ENCODE data around the gene ZMPSTE24.

The ZMPSTE24 gene

DNA sequence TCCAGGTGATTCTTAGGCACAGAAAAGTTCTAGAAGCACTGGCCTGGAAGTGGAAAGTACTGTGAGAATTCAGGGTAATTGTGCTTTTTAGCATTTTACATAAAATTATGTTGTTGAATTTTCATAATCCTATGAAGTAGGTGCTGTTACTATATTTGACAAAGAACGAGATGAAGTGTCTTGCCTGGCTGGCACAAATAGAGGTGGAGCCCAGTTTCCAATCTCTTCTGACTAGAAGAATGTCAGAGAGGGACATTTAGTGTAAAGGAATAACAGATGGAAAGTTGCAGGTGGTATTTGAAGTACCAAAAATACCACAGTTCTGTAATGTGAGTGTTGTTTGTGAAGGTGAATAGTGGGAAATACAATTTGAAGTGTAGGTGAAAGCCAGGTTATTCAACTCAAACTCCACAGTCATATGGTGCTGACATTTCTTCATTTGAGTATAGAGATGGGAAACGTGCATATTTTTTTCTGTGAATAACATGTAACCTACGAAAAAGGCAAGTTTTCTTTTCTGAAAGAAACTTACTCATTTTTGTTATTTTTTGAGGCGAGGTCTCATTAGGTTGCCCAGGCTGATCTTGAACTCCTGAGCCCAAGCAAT lies 13.8 kb upstream of the ZMPSTE24 start:
- Histone ChIP-seq H3K18ac (ENCODE audit: low read length) (no peak overlapping the region), H3K14ac (ENCODE audit: low read length) (no peak overlapping the region), H3K79me1 (ENCODE audit: low read depth, low read length) (no peaks in the 10 kb centered on the region), H3K4me1 (ENCODE audit: control insufficient read depth in 2 of 2, insufficient read depth in 1 of 2, low read depth in 1 of 2, low read length in 2 of 2) (no peaks in the 10 kb centered on the region), H2BK15ac (ENCODE audit: low read length) (no peak overlapping the region), H3K9ac (ENCODE audit: low read depth, low read length, poor library complexity) (no peak overlapping the region), H3K27ac (replicated peaks; ENCODE audit: low read length) (no peak overlapping the region), H3K9me3 (replicated peaks in 1 of 2; ENCODE audit: control insufficient read depth in 2 of 2, insufficient read depth in 1 of 2, low read depth in 1 of 2, low read length in 2 of 2) (no peaks in the 10 kb centered on the region), H3K4me3 (ENCODE audit: low read length in 2 of 2) (no peak overlapping the region), H2AFZ (ENCODE audit: low read length) (no peak overlapping the region), H2BK120ac (ENCODE audit: low read depth, low read length) (no peak overlapping the region), H3K36me3 (replicated peaks in 1 of 2; ENCODE audit: control insufficient read depth in 2 of 2, insufficient read depth in 2 of 2, low read length in 2 of 2) (peaks cover 3 to 14% of the 10 kb centered on the region in 2 donors), H2AK5ac (ENCODE audit: low read depth, low read length) (no peak overlapping the region), H4K8ac (ENCODE audit: low read depth, low read length) (no peak overlapping the region), H2BK5ac (ENCODE audit: low read length) (no peak overlapping the region), H3K4ac (ENCODE audit: low read length) (no peak overlapping the region), H4K91ac (ENCODE audit: low read depth, low read length, poor library complexity) (no peak overlapping the region), H2BK12ac (ENCODE audit: low read length) (no peak overlapping the region), H3K27me3 (ENCODE audit: control insufficient read depth in 3 of 3, insufficient read depth in 3 of 3, low read depth in 1 of 3, low read length in 3 of 3) (no peaks in the 10 kb centered on the region), H3K4me2 (ENCODE audit: insufficient read depth, low read length, poor library complexity, severe bottlenecking) (no peak overlapping the region), H3K23ac (ENCODE audit: low read depth, low read length, poor library complexity) (no peak overlapping the region)
- DNase-seq (ENCODE audit: low spot score): no peak
- WGBS, 2 donors (ENCODE audit: extremely low coverage in 2 of 2, insufficient read length in 2 of 2, insufficient replicate concordance in 1 of 2): no CpG with 5 or more reads among the region's 4 CpGs

DNA sequence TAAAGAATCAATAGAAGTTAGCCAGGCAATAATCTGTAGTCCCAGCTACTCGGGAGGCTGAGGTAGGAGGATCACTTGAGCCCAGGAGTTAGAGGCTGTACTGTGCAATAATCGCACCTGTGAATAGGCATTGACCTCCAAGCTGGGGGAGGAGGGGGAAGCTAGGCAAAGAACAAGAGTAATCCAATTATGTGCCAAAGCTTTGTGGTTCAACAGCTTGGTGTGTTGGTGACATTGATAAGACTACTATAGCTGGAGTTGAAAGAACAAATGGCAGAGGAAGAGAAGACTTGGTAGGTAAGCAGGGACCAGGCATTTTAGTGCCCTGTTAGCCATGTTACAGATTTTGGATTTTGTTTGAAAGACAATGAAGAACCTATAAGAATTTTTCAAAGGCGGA lies 12.3 kb upstream of the ZMPSTE24 start:
- Histone ChIP-seq H3K27me3 (ENCODE audit: control insufficient read depth in 3 of 3, insufficient read depth in 3 of 3, low read depth in 1 of 3, low read length in 3 of 3) (no peaks in the 10 kb centered on the region), H4K91ac (ENCODE audit: low read depth, low read length, poor library complexity) (no peak overlapping the region), H3K4me3 (ENCODE audit: low read length in 2 of 2) (no peak overlapping the region), H3K4me1 (ENCODE audit: control insufficient read depth in 2 of 2, insufficient read depth in 1 of 2, low read depth in 1 of 2, low read length in 2 of 2) (no peaks in the 10 kb centered on the region), H3K27ac (replicated peaks; ENCODE audit: low read length) (no peak overlapping the region), H3K4ac (ENCODE audit: low read length) (no peak overlapping the region), H2BK5ac (ENCODE audit: low read length) (no peak overlapping the region), H2BK12ac (ENCODE audit: low read length) (no peak overlapping the region), H3K4me2 (ENCODE audit: insufficient read depth, low read length, poor library complexity, severe bottlenecking) (no peak overlapping the region), H3K23ac (ENCODE audit: low read depth, low read length, poor library complexity) (no peak overlapping the region), H3K79me1 (ENCODE audit: low read depth, low read length) (no peaks in the 10 kb centered on the region), H3K9ac (ENCODE audit: low read depth, low read length, poor library complexity) (no peak overlapping the region), H2AFZ (ENCODE audit: low read length) (no peak overlapping the region), H3K36me3 (replicated peaks in 1 of 2; ENCODE audit: control insufficient read depth in 2 of 2, insufficient read depth in 2 of 2, low read length in 2 of 2) (no peaks in the 10 kb centered on the region), H4K8ac (ENCODE audit: low read depth, low read length) (no peak overlapping the region), H3K18ac (ENCODE audit: low read length) (no peak overlapping the region), H3K9me3 (replicated peaks in 1 of 2; ENCODE audit: control insufficient read depth in 2 of 2, insufficient read depth in 1 of 2, low read depth in 1 of 2, low read length in 2 of 2) (no peaks in the 10 kb centered on the region), H3K14ac (ENCODE audit: low read length) (no peak overlapping the region), H2AK5ac (ENCODE audit: low read depth, low read length) (no peak overlapping the region), H2BK15ac (ENCODE audit: low read length) (no peak overlapping the region), H2BK120ac (ENCODE audit: low read depth, low read length) (no peak overlapping the region)
- WGBS, 2 donors (ENCODE audit: extremely low coverage in 2 of 2, insufficient read length in 2 of 2, insufficient replicate concordance in 1 of 2): no CpG with 5 or more reads among the region's 3 CpGs
- DNase-seq (ENCODE audit: low spot score): no peak

DNA sequence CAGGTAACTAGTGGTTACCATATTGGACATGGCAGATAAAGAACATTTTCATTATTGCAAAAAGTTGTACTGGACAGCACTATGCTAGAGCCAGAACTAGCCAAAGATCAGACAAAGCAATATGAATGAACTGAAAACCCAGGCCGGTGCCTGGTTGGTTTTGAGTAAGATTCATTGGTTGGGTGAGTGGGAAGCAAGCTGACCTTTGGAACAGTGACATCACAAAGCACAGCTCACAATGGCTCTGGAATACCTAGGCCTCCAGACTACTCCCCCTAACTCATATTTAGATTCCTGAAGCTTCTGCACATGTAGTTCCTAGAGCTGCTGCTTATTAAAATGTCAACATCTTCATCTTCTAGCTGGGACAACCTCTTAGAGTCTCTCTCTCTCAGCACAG lies 10.4 kb upstream of the ZMPSTE24 start, which contains the start of gene TMCO2:
Gene TMCO2 (plus strand): TSS at position 283 of the 400 bp plus-strand sequence. CDS start 57 bp downstream, at position 340.
- Histone ChIP-seq H4K8ac (ENCODE audit: low read depth, low read length) (no peak within 1 kb of the TSS), H3K4me3 (ENCODE audit: low read length in 2 of 2) (no peak within 1 kb of the TSS), H2BK120ac (ENCODE audit: low read depth, low read length) (no peak within 1 kb of the TSS), H3K4me1 (ENCODE audit: control insufficient read depth in 2 of 2, insufficient read depth in 1 of 2, low read depth in 1 of 2, low read length in 2 of 2) (no peaks in the 10 kb centered on the region), H3K9ac (ENCODE audit: low read depth, low read length, poor library complexity) (no peak within 1 kb of the TSS), H3K18ac (ENCODE audit: low read length) (no peak within 1 kb of the TSS), H3K4me2 (ENCODE audit: insufficient read depth, low read length, poor library complexity, severe bottlenecking) (no peak within 1 kb of the TSS), H2BK15ac (ENCODE audit: low read length) (no peak within 1 kb of the TSS), H4K91ac (ENCODE audit: low read depth, low read length, poor library complexity) (no peak within 1 kb of the TSS), H2AK5ac (ENCODE audit: low read depth, low read length) (no peak within 1 kb of the TSS), H3K79me1 (ENCODE audit: low read depth, low read length) (no peaks in the 10 kb centered on the region), H3K14ac (ENCODE audit: low read length) (no peak within 1 kb of the TSS), H3K9me3 (replicated peaks in 1 of 2; ENCODE audit: control insufficient read depth in 2 of 2, insufficient read depth in 1 of 2, low read depth in 1 of 2, low read length in 2 of 2) (no peaks in the 10 kb centered on the region), H3K23ac (ENCODE audit: low read depth, low read length, poor library complexity) (no peak within 1 kb of the TSS), H2BK5ac (ENCODE audit: low read length) (no peak within 1 kb of the TSS), H3K4ac (ENCODE audit: low read length) (no peak within 1 kb of the TSS), H3K36me3 (replicated peaks in 1 of 2; ENCODE audit: control insufficient read depth in 2 of 2, insufficient read depth in 2 of 2, low read length in 2 of 2) (no peaks in the 10 kb centered on the region), H3K27ac (replicated peaks; ENCODE audit: low read length) (no peak within 1 kb of the TSS), H2BK12ac (ENCODE audit: low read length) (no peak within 1 kb of the TSS), H3K27me3 (ENCODE audit: control insufficient read depth in 3 of 3, insufficient read depth in 3 of 3, low read depth in 1 of 3, low read length in 3 of 3) (no peaks in the 10 kb centered on the region), H2AFZ (ENCODE audit: low read length) (peak within 1 kb of the TSS; percentile 1)
- DNase-seq (ENCODE audit: low spot score): no peak
- no CpG with 5 or more reads among the region's 1 CpG for WGBS, 2 donors (ENCODE audit: extremely low coverage in 2 of 2, insufficient read length in 2 of 2, insufficient replicate concordance in 1 of 2)

DNA sequence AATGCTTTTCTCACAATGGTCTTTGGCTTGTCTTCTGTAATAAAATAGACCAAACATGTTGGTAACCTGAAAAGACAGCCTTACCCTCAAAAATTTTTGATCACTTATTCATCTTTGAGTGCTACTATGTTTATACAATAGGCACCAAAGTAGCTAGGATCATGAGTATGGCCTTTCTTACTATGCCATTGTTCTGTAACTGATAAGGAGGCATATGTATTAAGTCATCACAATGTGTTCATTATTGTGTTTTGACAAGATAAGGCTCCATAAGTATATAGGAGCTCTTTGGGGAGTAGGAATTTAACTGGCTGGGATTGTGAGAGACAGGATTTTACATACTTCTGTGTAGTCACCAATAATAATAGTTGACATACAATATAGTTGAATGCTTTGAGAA lies 9.6 kb upstream of the ZMPSTE24 start:
- Histone ChIP-seq H3K4me1 (ENCODE audit: control insufficient read depth in 2 of 2, insufficient read depth in 1 of 2, low read depth in 1 of 2, low read length in 2 of 2) (no peaks in the 10 kb centered on the region), H2BK12ac (ENCODE audit: low read length) (no peak overlapping the region), H3K9me3 (replicated peaks in 1 of 2; ENCODE audit: control insufficient read depth in 2 of 2, insufficient read depth in 1 of 2, low read depth in 1 of 2, low read length in 2 of 2) (no peaks in the 10 kb centered on the region), H2BK15ac (ENCODE audit: low read length) (no peak overlapping the region), H2AFZ (ENCODE audit: low read length) (no peak overlapping the region), H3K4me3 (ENCODE audit: low read length in 2 of 2) (no peak overlapping the region), H2BK5ac (ENCODE audit: low read length) (no peak overlapping the region), H3K79me1 (ENCODE audit: low read depth, low read length) (no peaks in the 10 kb centered on the region), H3K27me3 (ENCODE audit: control insufficient read depth in 3 of 3, insufficient read depth in 3 of 3, low read depth in 1 of 3, low read length in 3 of 3) (no peaks in the 10 kb centered on the region), H4K8ac (ENCODE audit: low read depth, low read length) (no peak overlapping the region), H3K18ac (ENCODE audit: low read length) (no peak overlapping the region), H3K23ac (ENCODE audit: low read depth, low read length, poor library complexity) (no peak overlapping the region), H3K27ac (replicated peaks; ENCODE audit: low read length) (no peak overlapping the region), H3K4ac (ENCODE audit: low read length) (no peak overlapping the region), H3K36me3 (replicated peaks in 1 of 2; ENCODE audit: control insufficient read depth in 2 of 2, insufficient read depth in 2 of 2, low read length in 2 of 2) (no peaks in the 10 kb centered on the region), H4K91ac (ENCODE audit: low read depth, low read length, poor library complexity) (no peak overlapping the region), H3K14ac (ENCODE audit: low read length) (no peak overlapping the region), H3K4me2 (ENCODE audit: insufficient read depth, low read length, poor library complexity, severe bottlenecking) (no peak overlapping the region), H2BK120ac (ENCODE audit: low read depth, low read length) (no peak overlapping the region), H2AK5ac (ENCODE audit: low read depth, low read length) (no peak overlapping the region), H3K9ac (ENCODE audit: low read depth, low read length, poor library complexity) (no peak overlapping the region)
- no peak for DNase-seq (ENCODE audit: low spot score)

Measured in neuronal stem cell (in vitro differentiated cells).